Measurements from ENCODE around the gene WASHC4. TPM values are rescaled to one million over a fixed set of nuclear protein-coding genes. Genes with fewer than 3 reads are reported as not detected.
"Not testable (repeated sequence)": the region's sequence is repeated elsewhere in the genome, so short reads cannot be mapped to it uniquely, and the experiment has no call there.

The WASHC4 gene
- total RNA-seq, 1 donor from 2014 or later: 50.9 TPM

DNA sequence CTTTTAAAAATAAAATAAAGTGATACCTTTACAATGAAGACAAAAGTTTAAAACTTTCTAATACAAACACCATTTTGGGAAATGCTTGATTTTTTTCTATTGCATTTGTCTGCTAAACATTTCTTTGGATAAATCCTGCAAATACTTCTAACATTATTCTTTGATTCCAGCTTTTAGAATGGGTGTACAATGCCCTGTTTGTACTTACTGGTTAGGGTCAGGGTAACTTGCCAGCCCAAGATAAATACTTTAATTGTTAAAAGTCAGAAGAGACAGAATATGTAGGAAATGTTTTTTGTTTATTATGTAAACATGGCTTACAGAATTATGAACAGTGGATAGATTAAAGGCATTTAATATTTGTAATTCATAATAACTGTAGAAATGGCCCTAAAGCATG, 60.5 kb downstream of the WASHC4 start:
- TF ChIP-seq, protein P1, sequence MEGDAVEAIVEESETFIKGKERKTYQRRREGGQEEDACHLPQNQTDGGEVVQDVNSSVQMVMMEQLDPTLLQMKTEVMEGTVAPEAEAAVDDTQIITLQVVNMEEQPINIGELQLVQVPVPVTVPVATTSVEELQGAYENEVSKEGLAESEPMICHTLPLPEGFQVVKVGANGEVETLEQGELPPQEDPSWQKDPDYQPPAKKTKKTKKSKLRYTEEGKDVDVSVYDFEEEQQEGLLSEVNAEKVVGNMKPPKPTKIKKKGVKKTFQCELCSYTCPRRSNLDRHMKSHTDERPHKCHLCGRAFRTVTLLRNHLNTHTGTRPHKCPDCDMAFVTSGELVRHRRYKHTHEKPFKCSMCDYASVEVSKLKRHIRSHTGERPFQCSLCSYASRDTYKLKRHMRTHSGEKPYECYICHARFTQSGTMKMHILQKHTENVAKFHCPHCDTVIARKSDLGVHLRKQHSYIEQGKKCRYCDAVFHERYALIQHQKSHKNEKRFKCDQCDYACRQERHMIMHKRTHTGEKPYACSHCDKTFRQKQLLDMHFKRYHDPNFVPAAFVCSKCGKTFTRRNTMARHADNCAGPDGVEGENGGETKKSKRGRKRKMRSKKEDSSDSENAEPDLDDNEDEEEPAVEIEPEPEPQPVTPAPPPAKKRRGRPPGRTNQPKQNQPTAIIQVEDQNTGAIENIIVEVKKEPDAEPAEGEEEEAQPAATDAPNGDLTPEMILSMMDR (IDR thresholded peaks at IDR 0.05; ENCODE audit: unreplicated experiment): no peak
- DNase-seq (ENCODE audit: low spot score in 2 of 2, unreplicated experiment in 2 of 2): no peak
- H3K4me1 Mint-ChIP-seq: peaks cover 4% of the 10 kb centered on the region
- H3K36me3 Mint-ChIP-seq: peaks cover 18% of the 10 kb centered on the region
- no peak overlapping the region for H3K4me3 Mint-ChIP-seq
- no peaks in the 10 kb centered on the region for H3K27me3 Mint-ChIP-seq (ENCODE audit: low read depth)
- no peaks in the 10 kb centered on the region for H3K9me3 Mint-ChIP-seq
- no peak overlapping the region for H3K27ac Mint-ChIP-seq

DNA sequence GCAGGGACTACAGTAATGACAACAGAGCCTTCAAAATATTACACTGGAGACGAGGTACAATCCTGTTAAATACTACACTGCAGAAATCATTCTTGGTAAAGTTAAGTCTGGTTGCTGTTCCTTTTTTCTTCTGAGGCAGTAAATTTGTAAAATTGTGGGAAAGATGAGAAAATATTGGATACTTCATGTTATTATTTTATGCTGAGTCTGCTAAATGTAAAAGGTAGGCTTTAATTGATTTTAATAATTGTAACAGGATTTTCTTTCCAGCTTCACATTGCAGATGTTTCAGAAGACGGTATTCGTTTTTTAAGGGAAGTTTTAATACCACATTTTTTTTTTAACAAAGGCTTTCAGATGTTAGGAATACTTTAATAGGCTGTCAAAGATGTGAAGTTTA, 62.6 kb downstream of the WASHC4 start:
- no peaks in the 10 kb centered on the region for H3K4me1 Mint-ChIP-seq
- TF ChIP-seq, protein P1 (IDR thresholded peaks at IDR 0.05; ENCODE audit: unreplicated experiment): no peak
- no peak overlapping the region for H3K4me3 Mint-ChIP-seq
- H3K27me3 Mint-ChIP-seq (ENCODE audit: low read depth): no peaks in the 10 kb centered on the region
- no peak overlapping the region for H3K27ac Mint-ChIP-seq
- no peaks in the 10 kb centered on the region for H3K9me3 Mint-ChIP-seq
- no peak for DNase-seq (ENCODE audit: low spot score in 2 of 2, unreplicated experiment in 2 of 2)
- peaks cover 13% of the 10 kb centered on the region for H3K36me3 Mint-ChIP-seq

DNA sequence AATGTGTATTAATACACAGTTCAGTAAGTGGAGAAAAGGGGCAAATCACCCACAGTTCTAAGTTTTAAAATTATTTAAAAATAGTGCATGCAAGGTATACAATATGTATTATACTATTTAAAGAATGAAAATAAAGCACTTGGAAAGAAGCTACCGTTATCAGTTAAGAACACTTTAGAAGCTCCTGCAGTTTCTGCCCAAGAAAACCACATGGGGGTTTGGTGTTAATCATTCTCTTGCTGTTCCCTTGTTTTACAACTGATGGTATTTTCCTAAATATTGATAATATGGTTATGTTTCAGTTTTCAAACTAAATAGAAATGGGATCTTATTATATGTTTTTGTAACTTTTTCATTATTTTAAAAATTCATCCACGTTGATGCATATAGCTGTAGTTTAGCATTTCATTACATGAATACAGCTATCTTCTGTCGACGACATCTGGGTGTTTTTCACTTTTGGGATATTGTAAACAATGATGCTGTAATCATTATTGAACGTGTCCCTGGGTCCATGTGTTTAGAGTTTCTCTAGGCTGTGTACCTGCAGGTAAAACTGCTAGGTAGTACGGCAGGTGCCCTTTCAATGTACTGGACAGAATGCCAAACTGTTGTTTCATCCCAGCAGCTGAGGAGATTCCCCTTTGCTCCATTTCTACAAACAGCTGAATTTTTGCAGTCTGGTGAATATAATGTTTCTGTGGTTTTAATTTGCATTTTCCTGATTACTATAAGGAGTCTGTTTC, 64.3 kb downstream of the WASHC4 start:
- no peaks in the 10 kb centered on the region for H3K9me3 Mint-ChIP-seq
- H3K27me3 Mint-ChIP-seq (ENCODE audit: low read depth): no peaks in the 10 kb centered on the region
- no peak overlapping the region for H3K4me3 Mint-ChIP-seq
- H3K27ac Mint-ChIP-seq: no peak overlapping the region
- H3K4me1 Mint-ChIP-seq: no peaks in the 10 kb centered on the region
- peaks cover 27% of the 10 kb centered on the region for H3K36me3 Mint-ChIP-seq
- DNase-seq (ENCODE audit: low spot score in 2 of 2, unreplicated experiment in 2 of 2): no peak
- TF ChIP-seq, protein P1 (IDR thresholded peaks at IDR 0.05; ENCODE audit: unreplicated experiment): peak; percentile 21

DNA sequence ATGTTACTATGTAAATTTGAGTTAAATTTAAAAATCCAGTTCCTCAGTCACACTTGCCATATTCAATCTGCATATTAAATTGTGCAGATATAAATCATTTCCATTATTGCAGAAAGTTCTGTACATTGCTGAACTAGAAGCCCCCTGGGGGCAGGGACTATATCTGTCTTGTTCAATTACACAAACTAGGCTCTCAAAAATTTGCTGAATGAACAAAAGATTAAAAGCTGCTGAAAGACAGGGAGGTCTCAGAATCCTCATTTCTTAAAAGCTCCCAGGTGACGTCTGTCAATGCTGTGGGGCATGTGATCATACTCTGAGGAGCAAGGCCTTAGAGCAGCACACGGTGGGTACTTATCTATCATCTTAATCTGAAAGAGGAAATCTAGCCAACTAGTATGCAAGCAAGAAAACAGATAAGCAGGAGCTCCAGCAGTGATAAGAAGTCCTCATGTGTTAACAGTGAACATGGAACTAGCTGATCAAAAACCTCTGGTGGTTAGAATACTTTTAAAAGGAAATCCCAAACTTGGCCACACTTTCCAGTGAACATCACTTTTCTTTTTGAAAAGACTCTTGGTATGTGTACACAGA, 68.0 kb downstream of the WASHC4 start:
- H3K36me3 Mint-ChIP-seq: peaks cover 46% of the 10 kb centered on the region

DNA sequence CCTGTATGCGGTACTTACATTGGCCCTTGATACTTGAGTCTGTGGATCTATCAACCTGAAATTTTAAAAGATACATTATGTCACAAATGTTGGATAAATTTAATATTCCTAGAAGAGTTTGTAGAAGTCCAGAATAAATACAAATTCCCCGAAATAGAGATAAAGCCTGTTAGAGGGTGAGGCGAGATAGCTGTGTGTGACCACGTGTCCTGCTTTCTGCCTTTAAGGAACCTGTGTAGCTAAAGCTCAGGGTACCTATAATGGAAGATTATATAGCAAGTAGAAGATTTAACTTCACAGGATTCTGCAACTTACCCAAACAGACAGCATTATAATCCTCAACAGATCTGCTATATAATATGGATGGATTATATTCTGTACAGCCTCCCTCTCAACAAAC, 69.7 kb downstream of the WASHC4 start:
- DNase-seq (ENCODE audit: low spot score in 2 of 2, unreplicated experiment in 2 of 2): no peak
- TF ChIP-seq, protein P1 (IDR thresholded peaks at IDR 0.05; ENCODE audit: unreplicated experiment): no peak
- peaks cover 29% of the 10 kb centered on the region for H3K9me3 Mint-ChIP-seq
- no peak overlapping the region for H3K4me3 Mint-ChIP-seq
- no peaks in the 10 kb centered on the region for H3K4me1 Mint-ChIP-seq
- H3K36me3 Mint-ChIP-seq: peaks cover 61% of the 10 kb centered on the region
- H3K27me3 Mint-ChIP-seq (ENCODE audit: low read depth): no peaks in the 10 kb centered on the region
- no peak overlapping the region for H3K27ac Mint-ChIP-seq

More for the DNA sequence above, 68.0 kb downstream of the WASHC4 start:
- peaks cover 14% of the 10 kb centered on the region for H3K9me3 Mint-ChIP-seq
- DNase-seq (ENCODE audit: low spot score in 2 of 2, unreplicated experiment in 2 of 2): no peak
- no peak overlapping the region for H3K4me3 Mint-ChIP-seq
- no peak overlapping the region for H3K27ac Mint-ChIP-seq
- no peaks in the 10 kb centered on the region for H3K4me1 Mint-ChIP-seq
- H3K27me3 Mint-ChIP-seq (ENCODE audit: low read depth): no peaks in the 10 kb centered on the region
- TF ChIP-seq, protein P1 (IDR thresholded peaks at IDR 0.05; ENCODE audit: unreplicated experiment): no peak

DNA sequence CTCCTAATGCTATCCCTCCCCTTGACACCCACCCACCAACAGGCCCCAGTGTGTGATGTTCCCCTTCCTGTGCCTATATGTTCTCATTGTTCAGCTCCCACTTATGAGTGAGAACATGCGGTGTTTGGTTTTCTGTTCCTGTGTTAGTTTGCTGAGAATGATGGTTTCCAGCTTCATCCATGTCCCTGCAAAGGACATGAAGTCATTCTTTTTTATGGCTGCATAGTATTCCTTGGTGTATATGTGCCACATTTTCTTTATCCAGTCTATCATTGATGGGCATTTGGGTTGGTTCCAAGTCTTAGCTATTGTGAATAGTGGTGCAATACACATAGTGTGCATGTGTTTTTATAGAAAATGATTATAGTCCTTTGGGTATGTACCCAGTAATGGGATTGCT, 71.6 kb downstream of the WASHC4 start:
- not testable (repeated sequence) for H3K4me3 Mint-ChIP-seq; H3K27ac Mint-ChIP-seq; H3K27me3 Mint-ChIP-seq (ENCODE audit: low read depth); H3K4me1 Mint-ChIP-seq; DNase-seq (ENCODE audit: low spot score in 2 of 2, unreplicated experiment in 2 of 2)
- H3K9me3 Mint-ChIP-seq: peaks cover 46% of the 10 kb centered on the region
- peaks cover 76% of the 10 kb centered on the region for H3K36me3 Mint-ChIP-seq

DNA sequence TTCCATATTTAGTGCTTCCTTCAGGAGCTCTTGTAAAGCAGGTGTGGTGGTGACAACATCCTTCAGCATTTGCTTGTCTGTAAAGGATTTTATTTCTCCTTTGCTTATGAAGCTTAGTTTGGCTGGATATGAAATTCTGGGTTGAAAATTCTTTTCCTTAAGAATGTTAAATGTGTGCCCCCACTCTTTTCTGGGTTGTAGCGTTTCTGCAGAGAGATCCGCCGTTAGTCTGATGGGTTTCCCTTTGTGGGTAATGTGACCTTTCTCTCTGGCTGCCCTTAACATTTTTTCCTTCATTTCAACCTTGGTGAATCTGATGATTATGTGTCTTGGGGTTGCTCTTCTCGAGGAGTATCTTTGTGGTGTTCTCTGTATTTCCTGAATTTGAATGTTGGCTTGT, 75.9 kb downstream of the WASHC4 start:
- H3K4me1 Mint-ChIP-seq; H3K27ac Mint-ChIP-seq; DNase-seq (ENCODE audit: low spot score in 2 of 2, unreplicated experiment in 2 of 2); H3K4me3 Mint-ChIP-seq; H3K27me3 Mint-ChIP-seq (ENCODE audit: low read depth): not testable (repeated sequence)
- H3K36me3 Mint-ChIP-seq: peaks cover 84% of the 10 kb centered on the region
- H3K9me3 Mint-ChIP-seq: peaks cover 57% of the 10 kb centered on the region

DNA sequence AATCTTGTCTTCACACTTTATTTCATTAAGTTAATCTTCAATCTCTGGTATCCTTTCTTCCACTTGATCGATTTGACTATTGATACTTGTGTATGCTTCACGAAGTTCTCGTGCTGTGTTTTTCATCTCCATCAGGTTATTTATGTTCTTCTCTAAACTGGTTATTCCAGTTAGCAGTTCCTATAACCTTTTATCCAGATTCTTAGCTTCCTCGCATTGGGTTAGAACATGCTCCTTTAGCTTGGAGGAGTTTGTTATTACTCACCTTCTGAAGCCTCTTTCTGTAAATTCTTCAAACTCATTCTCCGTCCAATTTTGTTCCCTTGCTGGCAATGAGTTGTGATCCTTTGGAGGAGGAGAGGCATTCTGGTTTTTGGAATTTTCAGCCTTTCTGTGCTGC, 76.4 kb downstream of the WASHC4 start:
- H3K27me3 Mint-ChIP-seq (ENCODE audit: low read depth); H3K27ac Mint-ChIP-seq; H3K4me3 Mint-ChIP-seq; DNase-seq (ENCODE audit: low spot score in 2 of 2, unreplicated experiment in 2 of 2); H3K4me1 Mint-ChIP-seq: not testable (repeated sequence)
- Mint-ChIP-seq H3K36me3 (peaks cover 86% of the 10 kb centered on the region), H3K9me3 (peaks cover 57% of the 10 kb centered on the region)

Data from mesothelial cell of epicardium (in vitro differentiated cells).